GM19035 (cell line): ENCODE results near the gene UGP2.
A peak's percentile ranks its signal among the peaks of the same experiment; 100 is the strongest.
"Not testable (repeated sequence)": the region's sequence is repeated elsewhere in the genome, so short reads cannot be mapped to it uniquely, and the experiment has no call there.

Experiments
- ATAC-seq: cut with Tn5 transposase; IDR thresholded peaks from one replicate; pipeline ENCODE4 v1.9.1; 2021; ENCODE audit not compliant: unreplicated experiment

Gene UGP2

DNA sequence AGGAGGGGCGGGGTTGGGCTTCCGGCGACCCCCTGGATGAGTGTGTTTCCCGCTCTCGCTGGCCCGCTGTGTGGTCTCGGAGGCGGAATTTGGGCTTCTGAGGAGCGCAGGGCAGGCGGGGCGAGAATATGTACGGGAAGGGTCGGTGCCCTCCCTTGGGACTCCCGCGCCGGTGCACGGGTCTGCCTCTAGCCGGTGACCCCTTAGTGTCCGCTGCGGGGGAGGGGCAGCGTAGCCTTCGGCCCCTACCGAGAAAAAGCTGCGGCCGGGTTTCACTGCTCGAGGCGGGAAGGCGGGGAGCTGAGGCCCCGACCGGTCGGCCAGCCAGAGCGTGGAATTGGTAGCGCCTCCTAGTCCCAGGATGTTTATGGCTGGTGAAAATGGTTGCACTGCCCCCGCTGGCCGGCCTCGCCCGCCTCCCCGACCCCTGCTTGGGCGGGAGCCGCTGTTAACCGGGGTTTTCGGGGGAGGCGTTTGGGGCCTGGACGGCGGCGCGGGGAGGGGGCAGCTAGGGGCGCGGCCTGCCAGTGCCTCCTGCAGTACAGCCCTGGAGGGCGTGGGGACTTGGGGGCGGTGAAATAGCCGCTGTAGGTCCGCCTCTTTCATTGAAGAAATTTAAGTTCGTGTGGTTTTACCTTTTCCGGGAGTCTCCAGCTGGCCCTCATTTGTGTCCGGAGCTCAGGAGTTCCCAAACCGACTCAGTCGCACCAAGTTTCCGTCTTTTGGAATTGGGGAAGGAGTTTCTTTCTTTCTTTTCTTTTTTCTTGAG lies at the start of gene UGP2:
Gene UGP2 (plus strand): TSS at position 643 of the 769 bp plus-strand sequence. CDS start 290 bp downstream, outside the sequence.
- peak; percentile 54 for ATAC-seq

DNA sequence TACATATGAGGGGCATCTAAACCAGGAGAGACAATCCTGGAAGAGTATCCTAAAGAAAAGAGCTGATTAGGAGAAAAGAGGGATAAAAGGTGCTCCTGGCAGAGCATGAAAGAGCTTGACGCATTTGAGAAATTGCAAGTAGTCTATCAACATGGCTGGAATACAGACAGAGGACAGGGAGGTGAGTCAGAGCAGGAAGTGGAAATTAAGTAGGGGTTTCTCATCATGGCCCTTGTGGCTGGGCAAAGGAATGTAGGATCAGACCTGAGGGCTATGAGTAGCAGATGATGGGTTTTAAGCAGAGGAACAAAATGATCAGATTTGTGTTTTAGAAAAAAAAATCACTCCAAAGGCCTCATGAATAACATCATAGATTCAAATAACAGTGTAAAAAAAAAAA lies 49.2 kb upstream of the UGP2 start:
- no peak for ATAC-seq

DNA sequence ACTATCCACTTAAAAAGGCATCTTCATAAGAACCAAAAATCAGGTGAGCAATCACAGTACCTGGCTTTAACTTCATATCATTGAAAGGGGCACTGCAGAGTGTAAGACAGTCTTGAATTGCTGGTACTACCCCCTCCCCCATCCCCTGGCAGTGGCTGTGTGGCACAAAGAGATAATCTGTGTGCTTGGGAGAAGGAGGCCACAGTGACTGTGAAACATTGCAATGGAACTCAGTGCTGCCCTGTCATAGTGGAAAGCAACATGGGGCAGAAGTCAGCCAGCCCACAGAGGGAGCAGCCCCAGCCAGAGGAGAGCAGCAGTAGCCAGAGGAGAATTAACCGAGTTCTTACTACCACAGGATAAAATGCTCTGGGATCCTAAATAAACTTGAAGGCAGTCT lies 45.3 kb upstream of the UGP2 start:
- no peak for ATAC-seq

DNA sequence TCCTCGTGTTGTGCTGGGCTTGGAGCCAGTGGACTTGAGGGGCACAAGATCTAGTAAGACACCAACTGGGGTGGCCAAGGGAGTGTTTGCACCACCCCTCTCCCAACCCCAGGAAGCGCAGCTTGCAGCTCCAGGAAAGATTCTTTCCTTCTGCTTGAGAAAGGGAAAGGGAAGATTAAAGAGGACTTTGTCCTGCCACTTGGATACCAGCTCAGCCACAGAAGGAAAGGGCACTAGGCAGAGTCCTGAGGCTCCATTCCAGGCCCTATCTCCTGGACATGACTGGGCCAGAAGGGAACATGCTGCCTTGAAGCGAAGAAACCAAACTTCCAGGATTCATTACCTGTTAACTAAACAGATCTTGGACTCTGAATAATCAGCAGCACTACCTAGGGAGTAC lies 44.9 kb upstream of the UGP2 start:
- no peak for ATAC-seq

DNA sequence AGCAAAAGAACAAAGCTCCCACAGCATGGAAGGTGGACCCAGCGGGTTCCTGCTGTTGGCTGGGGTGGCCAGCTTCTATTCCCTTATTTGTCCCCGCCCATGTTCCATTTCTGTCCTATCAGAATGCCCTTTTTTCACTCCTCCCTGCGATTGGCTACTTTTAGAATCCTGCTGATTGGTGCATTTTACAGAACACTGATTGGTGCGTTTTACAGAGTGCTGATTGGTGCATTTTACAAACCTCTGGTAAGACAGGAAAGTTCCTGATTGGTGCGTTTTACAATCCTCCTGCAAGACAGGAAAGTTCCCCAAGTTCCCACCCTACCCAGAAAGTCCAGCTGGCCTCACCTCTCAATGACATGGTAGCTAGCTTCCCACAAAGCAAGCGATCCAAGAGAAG lies 40.2 kb upstream of the UGP2 start:
- ATAC-seq, result no peak

- no peak for ATAC-seq
Measured at GRCh38 chr2:63805412-63805811, 36.3 kb upstream of the UGP2 start.

DNA sequence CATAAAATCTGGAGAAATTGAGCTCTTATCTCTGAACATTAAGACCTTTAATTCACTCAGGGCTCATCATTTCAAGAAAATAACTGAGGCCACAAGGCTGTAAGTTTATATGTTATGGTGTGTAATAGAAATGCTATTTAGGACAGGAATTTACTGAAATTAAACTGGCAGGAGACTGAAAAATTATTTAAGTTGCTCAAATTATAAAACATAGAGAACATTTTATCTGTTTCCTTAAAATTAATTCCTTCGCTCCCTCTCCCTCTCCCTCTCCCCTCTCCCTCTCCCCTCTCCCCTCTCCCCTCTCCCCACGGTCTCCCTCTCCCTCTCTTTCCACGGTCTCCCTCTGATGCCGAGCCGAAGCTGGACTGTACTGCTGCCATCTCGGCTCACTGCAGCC lies 33.7 kb upstream of the UGP2 start:
- not testable (repeated sequence) for ATAC-seq

- not testable (repeated sequence) for ATAC-seq
Measured at GRCh38 chr2:63808911-63809310, 32.8 kb upstream of the UGP2 start.

- ATAC-seq, result no peak
Measured at GRCh38 chr2:63811063-63811462, 30.6 kb upstream of the UGP2 start.

GRCh38 chr2:63811870-63812269 lies 29.8 kb upstream of the UGP2 start:
- ATAC-seq, result not testable (repeated sequence)

DNA sequence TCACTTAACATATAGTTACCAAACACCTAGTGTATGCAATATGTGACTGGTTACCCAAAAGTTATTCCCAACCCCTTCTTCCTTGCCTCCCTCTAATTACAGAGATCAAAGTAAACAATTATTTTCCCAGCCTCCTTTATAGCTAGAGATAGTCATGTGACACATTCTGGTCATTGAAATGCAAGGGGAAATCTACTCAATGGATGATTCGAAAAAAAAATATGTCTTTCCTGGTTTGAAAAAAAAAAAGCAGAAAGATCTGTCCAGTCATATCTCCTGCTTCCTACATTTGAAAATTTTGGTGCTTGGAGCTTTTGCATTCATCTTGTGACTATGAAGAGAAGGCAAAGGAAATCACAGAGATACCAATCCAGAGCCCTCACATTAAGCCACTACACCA lies 27.6 kb upstream of the UGP2 start:
- no peak for ATAC-seq

DNA sequence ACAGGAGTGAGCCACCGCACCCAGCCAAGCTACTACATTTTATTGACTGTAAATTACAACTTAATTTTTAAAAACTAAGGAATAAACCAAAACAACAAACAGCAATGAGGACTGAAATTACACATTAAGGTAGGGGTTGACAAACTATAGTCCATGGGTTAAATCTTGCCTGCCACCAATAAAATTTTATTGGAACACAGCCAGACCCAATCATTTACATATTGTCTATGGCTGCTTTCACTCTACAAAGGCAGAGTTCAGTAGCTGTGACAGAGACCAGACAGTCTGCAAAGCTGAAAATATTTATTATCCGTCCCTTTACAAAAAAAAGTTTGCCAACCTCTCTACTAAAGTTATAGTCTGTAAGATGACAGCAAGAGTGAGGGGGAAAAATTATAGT lies 24.3 kb upstream of the UGP2 start:
- ATAC-seq, result no peak

DNA sequence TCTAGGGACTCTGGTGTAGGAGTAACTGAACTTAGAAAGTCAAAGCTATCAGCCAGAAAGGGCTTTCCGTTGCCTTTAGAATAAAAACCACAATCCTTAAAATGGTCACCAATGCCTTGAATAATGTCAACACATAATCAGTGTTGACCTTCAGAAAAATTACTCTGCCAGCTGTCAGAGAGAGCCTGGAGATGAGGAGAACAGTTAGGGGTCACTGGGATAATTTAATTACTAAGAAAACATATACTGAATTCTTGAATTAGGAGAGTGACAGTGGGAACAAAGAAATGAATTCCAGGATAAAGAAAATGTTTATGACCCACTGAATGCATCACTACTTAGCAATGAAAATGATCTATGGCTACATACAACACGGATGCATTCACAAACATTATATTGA lies 23.4 kb upstream of the UGP2 start:
- ATAC-seq, result no peak

DNA sequence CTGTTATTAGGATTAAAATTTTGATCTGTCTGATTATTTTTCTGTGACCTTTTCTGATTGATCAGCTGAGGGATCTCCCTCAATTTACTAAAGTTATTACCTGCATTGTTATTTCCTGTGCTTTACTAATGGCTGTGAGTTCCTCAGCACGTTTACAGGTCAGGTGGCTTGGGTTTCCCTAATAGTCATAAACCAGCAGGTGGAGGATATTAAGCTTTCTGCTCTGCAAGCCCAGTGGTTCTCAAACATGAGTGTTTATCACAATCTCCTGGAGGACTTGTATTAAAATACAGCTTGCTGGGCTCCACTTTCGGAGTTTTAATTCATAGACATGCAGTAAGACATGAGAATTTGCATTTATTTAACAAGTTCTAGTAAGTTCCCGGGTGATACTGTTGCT lies 22.4 kb upstream of the UGP2 start:
- no peak for ATAC-seq

DNA sequence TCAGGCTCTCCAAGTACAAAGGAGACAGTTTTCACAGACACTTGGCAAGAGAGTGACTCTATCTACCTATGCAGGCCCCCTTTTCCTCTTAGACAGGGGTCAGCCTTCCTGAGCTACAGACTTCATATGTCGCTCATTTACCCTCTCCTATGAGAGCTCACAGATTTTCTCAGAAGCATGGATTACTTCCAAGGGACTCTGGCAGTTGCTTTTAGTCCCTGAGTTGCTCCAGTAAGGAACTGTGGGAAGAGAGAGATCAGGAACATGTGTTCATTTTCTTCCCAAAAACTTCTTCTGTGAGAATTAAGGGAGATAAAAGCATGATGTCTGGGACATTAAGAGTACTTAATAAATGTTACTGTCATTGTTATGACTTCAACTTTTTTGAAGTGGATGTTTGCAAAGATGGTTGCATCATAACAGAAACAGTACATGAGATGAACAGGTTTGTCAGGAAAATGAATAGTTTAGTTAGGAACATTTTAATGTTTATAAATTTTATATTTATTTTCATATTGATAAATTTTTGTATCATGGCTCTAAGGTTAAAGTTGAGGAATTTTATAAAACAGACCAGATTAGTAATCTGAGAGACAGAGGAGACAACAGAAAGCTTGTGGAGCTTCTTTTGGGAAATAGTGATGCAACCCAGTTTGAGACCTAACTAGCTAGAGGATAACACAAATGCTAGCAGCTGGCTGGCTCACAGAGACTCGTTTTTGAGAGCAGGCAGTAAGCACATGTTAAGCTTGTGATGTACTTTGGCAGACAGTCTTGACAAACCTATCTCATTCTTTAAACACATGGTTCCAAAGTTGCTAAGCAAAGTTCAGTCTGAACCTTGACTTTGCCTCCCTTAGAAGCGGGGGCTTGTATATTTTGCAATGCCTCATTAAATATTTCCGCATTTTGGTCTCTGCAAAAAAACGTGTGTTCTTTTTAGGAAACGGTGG lies 21.7 kb upstream of the UGP2 start:
- no peak for ATAC-seq

DNA sequence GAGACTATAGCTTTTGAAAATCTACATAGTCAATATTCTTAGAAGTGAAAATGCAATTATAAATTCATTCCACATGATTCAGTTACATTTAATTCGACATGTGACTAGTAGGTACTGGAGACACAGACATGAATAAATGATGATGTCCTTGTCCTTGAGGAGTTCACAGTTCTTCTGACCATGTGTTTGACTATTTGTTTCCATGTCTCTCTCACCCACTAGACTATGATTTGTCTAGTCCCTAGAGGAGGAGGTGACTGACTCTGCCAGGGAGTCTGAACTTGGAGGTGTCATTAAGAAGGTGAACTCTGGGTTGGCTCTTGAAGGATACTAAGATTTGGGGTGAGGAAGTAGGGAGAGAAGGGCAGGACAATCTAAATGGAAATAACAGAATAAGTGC lies 20.7 kb upstream of the UGP2 start:
- no peak for ATAC-seq

DNA sequence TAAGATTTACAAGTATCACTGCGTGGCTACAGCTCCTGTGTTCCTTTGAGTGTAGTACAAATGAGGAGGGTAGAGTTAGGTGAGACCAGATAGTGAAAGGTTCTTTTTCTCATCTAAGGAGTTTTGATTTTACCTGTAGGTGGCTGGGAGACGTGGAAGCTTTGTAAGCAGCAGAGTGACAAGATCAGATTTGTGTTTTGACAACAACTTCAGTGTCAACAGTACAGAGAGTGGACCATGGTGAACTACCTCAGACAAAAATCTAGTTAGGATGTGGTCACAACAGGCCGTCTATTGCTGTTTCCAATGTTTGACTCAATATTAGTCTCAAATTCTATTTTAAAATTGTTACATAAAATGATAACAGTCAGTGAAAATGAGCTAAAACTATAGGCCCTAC lies 20.3 kb upstream of the UGP2 start:
- no peak for ATAC-seq

GRCh38 chr2:63822478-63822877 lies 19.2 kb upstream of the UGP2 start:
- ATAC-seq, result no peak

GRCh38 chr2:63827749-63828148 lies 13.9 kb upstream of the UGP2 start:
- no peak for ATAC-seq

DNA sequence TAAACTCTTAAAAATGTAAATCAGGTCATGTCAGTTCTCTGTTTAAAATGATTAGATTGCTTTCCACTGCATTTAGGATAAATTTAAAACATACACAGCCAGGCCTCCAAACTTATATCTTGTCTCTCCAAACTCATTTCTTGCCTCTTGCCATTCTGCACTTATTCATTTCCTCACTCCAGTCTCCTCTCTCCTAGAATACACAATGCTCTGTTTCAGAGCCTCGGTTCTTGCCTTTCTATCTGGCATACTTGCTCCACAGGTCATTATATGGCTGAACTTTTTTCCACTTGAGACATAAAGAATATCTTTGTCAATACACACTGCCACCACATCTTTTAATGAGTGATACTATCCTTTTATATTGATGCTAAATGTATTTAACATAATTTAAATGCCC lies 10.5 kb upstream of the UGP2 start:
- no peak for ATAC-seq

DNA sequence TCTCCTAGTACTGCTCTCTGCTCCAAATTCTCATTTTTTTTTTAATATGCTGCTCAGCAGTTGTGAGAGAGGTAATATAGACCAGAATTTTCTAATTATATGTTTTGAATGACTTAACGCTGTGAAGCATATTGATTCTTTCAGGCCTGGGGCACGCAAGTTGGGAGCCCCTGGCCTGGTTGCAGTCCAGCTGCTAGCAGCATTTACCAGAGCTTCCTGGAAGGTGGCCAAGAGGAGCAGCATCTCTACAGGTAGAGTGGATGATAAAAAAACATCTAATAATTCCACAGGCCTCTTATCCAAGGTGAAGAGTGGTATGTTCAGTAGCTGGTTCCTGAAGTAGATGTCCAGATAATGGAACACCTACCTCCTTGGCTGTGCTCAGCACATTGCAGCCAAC lies 7.3 kb upstream of the UGP2 start:
- no peak for ATAC-seq

DNA sequence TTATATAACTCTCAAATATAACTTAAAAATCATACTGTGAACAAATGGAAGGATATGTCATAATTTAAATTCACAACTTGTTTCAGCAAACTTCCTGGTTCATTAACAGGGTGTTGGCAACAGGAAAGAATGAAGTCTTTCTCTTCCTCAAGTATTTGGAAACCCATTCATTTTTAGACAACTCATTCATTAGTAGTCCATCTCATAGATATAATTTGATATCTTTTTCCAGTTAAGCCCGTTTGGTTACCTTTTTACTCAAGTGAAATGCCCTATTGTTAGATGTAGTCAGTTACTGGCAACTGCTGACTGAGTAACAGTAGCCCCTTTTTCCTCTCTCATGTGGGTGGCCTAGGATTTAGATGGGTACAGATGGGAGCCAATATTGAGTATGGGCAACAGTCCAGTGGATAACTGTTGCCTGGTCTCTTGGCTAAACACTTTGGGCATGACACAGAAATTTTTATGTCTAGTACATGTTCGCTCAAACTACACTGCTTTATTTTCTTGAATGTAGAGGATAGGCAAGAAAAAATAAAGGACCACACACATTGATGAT lies 4.6 kb upstream of the UGP2 start:
- ATAC-seq, result no peak
